Caco-2 (cell line): ENCODE data around the gene TMOD1. TPM values are rescaled to one million over a fixed set of nuclear protein-coding genes. Genes with fewer than 3 reads are reported as not detected.

Experiments
- BruUV-seq: library from RNA; stranded (reverse); fragments of 400-500 nt; replicated peaks from 2 replicates; lab custom pipeline; 2021; lab: Mats Ljungman, UMichigan
- CTCF ChIA-PET: fragments of 300-600 bp; sonication (Branson Sonifier 250); formaldehyde crosslinking; loops from one replicate; lab custom pipeline; 2022; ENCODE audit warnings: antibody characterized with exemption; lab: Charles Lee
- POLR2A ChIA-PET: fragments of 300-600 bp; sonication (Branson Sonifier 250); formaldehyde crosslinking; loops from one replicate; lab custom pipeline; 2022; ENCODE audit warnings: antibody characterized with exemption; lab: Charles Lee
- DNase-seq, 2 experiments: peaks; one replicate each; pipeline versions ENCODE4 v3.0.0 to v3.0.0-alpha.2; 2020 to 2022
- H3K27me3 ChIP-seq: replicated peaks from 2 replicates; pipeline ENCODE4 v1.6.0; 2011; ENCODE audit warnings: low read length; ENCODE audit not compliant: control insufficient read depth, insufficient read depth
- H3K36me3 ChIP-seq: 2 replicates; pipeline ENCODE4 v1.5.1; 2011; ENCODE audit warnings: low read length; ENCODE audit not compliant: control insufficient read depth, insufficient read depth
- H3K4me1 ChIP-seq: fragments of 250-450 bp; sonication (Bioruptor Pico); 2 replicates; pipeline ENCODE4 v1.5.1; 2020; ENCODE audit warnings: mild to moderate bottlenecking
- H3K4me3 ChIP-seq: 2 replicates; pipeline ENCODE4 v1.5.1; 2011; ENCODE audit warnings: low read depth, mild to moderate bottlenecking, control low read depth, low read length
- H3K9me3 ChIP-seq: fragments of 250-450 bp; sonication (Bioruptor Pico); 2 replicates; pipeline ENCODE4 v1.5.1; 2020; ENCODE audit warnings: mild to moderate bottlenecking, moderate library complexity
- H3K27ac Mint-ChIP-seq: one replicate; pipeline ENCODE4 v1.8.0; 2022; ENCODE audit warnings: mixed read lengths; ENCODE audit not compliant: unreplicated experiment
- H3K27me3 Mint-ChIP-seq: one replicate; pipeline ENCODE4 v1.8.0; 2022; ENCODE audit warnings: mixed read lengths; ENCODE audit not compliant: insufficient read depth, unreplicated experiment
- H3K36me3 Mint-ChIP-seq: one replicate; pipeline ENCODE4 v1.8.0; 2022; ENCODE audit warnings: mild to moderate bottlenecking, mixed read lengths; ENCODE audit not compliant: insufficient read depth, unreplicated experiment
- H3K4me1 Mint-ChIP-seq: one replicate; pipeline ENCODE4 v1.8.0; 2022; ENCODE audit warnings: low read depth, mixed read lengths; ENCODE audit not compliant: unreplicated experiment
- H3K4me3 Mint-ChIP-seq: one replicate; pipeline ENCODE4 v1.8.0; 2022; ENCODE audit warnings: mild to moderate bottlenecking, moderate library complexity, mixed read lengths; ENCODE audit not compliant: unreplicated experiment
- H3K9me3 Mint-ChIP-seq: one replicate; pipeline ENCODE4 v1.8.0; 2022; ENCODE audit warnings: mixed read lengths; ENCODE audit not compliant: unreplicated experiment
- intact Hi-C: fragments of 100-400 bp; cut with micrococcal nuclease; formaldehyde crosslinking; loops from one replicate; pipeline ENCODE4 v1.10.0; 2022; ENCODE audit not compliant: unreplicated experiment
- total RNA-seq: library from RNA; stranded (reverse); gene quantifications from 2 replicates; pipeline ENCODE4 v1.2.3, GENCODE V29; 2022
- TF ChIP-seq, protein P1 (sequence below), 2 experiments: fragments of 200-600 bp in 1 of 2; IDR thresholded peaks; 1 replicate in 1 of 2; 2 replicates in 1 of 2; pipeline versions ENCODE4 v1.5.1 to v1.8.0; 2011 to 2022; ENCODE audit warnings: antibody characterized with exemption in 1 of 2, control low read depth in 1 of 2, inconsistent platforms in 1 of 2, low read depth in 1 of 2, low read length in 1 of 2, mild to moderate bottlenecking in 1 of 2, moderate library complexity in 1 of 2; ENCODE audit not compliant: insufficient read depth in 1 of 2, severe bottlenecking in 1 of 2, unreplicated experiment in 1 of 2

The TMOD1 gene
- total RNA-seq, 1 experiment from 2014 or later: 1.1 TPM

DNA sequence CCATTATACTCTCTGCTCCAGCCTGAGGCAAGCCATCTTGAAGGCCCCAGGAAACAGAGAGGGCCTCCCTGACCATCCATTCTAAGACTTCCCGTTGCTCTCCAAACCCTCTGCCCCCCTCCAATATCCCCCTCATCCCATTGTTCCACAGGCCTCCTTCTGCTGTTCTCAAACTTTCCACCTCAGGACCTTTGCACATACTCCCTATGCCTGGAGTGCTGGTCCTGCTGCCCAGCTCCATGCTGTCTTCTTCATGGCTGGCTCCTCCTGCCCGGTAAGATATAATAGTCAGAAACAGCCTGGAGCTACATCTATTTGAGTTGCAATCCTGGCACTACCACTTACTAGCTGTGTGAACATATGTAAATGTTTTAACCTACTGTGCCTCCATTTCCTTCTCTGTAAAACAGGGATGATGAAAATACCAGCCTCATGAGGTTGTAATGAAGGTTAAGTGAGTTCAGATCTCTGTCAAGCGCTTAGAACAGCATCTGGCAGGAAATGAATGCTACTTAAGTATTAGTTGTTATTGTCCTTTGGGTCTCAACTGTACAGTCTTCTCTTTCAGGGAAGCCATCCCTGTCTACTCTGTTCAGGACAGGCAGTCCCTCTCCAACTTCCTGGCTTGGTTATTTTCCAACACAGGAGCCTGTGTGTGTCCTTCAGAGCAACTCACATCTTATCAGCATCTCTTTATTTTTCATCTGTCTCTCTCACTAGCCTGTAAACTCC lies 45.8 kb downstream of the TMOD1 start:
- ChIA-PET POLR2A (no interaction called here), CTCF (no interaction called here)
- Histone ChIP-seq H3K27me3 (no peaks in the 10 kb centered on the region), H3K4me3 (no peak overlapping the region), H3K36me3 (no peaks in the 10 kb centered on the region), H3K9me3 (no peaks in the 10 kb centered on the region), H3K4me1 (no peaks in the 10 kb centered on the region)
- Mint-ChIP-seq H3K4me1 (no peaks in the 10 kb centered on the region), H3K27me3 (peaks cover 2% of the 10 kb centered on the region), H3K27ac (no peak overlapping the region), H3K4me3 (no peak overlapping the region), H3K36me3 (no peaks in the 10 kb centered on the region), H3K9me3 (no peaks in the 10 kb centered on the region)
- intact Hi-C loops: no loop called here
- BruUV-seq: no TSS peak
- TF ChIP-seq, protein P1, sequence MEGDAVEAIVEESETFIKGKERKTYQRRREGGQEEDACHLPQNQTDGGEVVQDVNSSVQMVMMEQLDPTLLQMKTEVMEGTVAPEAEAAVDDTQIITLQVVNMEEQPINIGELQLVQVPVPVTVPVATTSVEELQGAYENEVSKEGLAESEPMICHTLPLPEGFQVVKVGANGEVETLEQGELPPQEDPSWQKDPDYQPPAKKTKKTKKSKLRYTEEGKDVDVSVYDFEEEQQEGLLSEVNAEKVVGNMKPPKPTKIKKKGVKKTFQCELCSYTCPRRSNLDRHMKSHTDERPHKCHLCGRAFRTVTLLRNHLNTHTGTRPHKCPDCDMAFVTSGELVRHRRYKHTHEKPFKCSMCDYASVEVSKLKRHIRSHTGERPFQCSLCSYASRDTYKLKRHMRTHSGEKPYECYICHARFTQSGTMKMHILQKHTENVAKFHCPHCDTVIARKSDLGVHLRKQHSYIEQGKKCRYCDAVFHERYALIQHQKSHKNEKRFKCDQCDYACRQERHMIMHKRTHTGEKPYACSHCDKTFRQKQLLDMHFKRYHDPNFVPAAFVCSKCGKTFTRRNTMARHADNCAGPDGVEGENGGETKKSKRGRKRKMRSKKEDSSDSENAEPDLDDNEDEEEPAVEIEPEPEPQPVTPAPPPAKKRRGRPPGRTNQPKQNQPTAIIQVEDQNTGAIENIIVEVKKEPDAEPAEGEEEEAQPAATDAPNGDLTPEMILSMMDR (IDR thresholded peaks at IDR 0.05; ENCODE audit: insufficient read depth in 1 of 2, low read depth in 1 of 2, low read length in 1 of 2, severe bottlenecking in 1 of 2, unreplicated experiment in 1 of 2): no peak
- no peak for DNase-seq

DNA sequence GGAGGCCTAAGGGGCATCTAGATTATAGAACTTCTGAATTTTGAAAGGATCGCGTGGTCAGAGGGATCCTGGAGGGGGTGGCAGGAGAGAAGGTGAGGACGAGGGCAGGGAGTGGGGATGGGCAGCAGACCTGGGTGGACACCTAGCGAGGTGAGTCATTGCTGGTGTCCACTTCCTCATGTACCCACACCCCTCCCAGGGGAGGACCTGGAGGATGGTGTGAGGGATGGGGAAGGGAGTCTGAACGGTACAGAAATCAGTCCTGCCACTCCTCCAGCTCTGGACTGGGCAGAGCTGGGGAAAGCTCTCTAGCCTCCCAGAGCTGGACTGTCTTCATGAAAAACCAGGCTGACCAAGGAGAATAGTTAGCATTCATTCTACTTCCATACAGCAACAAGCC lies 46.9 kb downstream of the TMOD1 start:
- intact Hi-C loops: no loop called here
- Mint-ChIP-seq H3K9me3 (no peaks in the 10 kb centered on the region), H3K27me3 (peaks cover 3% of the 10 kb centered on the region), H3K36me3 (no peaks in the 10 kb centered on the region), H3K4me3 (no peak overlapping the region), H3K4me1 (no peaks in the 10 kb centered on the region), H3K27ac (no peak overlapping the region)
- TF ChIP-seq, protein P1 (IDR thresholded peaks at IDR 0.05; ENCODE audit: insufficient read depth in 1 of 2, low read depth in 1 of 2, low read length in 1 of 2, severe bottlenecking in 1 of 2, unreplicated experiment in 1 of 2): no peak
- ChIA-PET CTCF (no interaction called here), POLR2A (no interaction called here)
- Histone ChIP-seq H3K27me3 (no peaks in the 10 kb centered on the region), H3K4me3 (no peak overlapping the region), H3K36me3 (no peaks in the 10 kb centered on the region), H3K4me1 (no peaks in the 10 kb centered on the region), H3K9me3 (no peaks in the 10 kb centered on the region)
- BruUV-seq: no TSS peak
- no peak for DNase-seq

DNA sequence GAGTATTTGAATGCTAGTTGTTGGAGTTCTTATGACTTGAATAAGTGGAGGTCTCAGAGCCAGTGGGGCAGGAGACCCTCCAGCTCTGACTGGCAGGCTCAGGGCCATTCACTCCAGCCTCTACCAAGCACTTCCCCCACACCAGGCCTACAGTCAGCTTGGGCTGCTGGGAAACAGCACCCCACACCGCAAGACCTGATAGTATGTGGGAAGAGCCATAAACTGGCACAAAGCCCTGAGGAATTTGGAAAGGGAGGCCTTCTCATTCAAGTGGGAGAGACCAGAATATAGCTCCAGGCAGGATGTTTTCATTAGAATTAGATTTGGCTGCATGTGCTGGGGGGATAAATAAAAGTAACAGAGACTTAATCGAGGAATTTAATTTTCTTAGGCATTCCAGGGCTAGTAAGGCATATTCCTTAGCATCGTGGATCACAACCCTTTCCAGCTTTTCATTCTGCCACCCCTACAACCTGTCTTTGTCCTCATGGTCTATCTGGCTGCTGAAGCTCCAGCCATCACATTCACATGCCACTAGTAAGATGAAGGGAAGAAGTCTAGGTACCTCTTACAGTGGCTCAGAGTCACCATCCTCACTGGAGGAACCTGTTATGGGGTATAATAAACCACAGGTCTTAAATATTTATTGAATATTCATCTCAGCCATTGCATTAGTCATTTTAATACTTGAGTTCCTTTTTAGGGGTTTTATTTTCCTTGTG lies 47.5 kb downstream of the TMOD1 start:
- TF ChIP-seq, protein P1 (IDR thresholded peaks at IDR 0.05; ENCODE audit: insufficient read depth in 1 of 2, low read depth in 1 of 2, low read length in 1 of 2, severe bottlenecking in 1 of 2, unreplicated experiment in 1 of 2): no peak
- Mint-ChIP-seq H3K4me3 (no peak overlapping the region), H3K27me3 (peaks cover 3% of the 10 kb centered on the region), H3K36me3 (no peaks in the 10 kb centered on the region), H3K27ac (no peak overlapping the region), H3K9me3 (no peaks in the 10 kb centered on the region), H3K4me1 (no peaks in the 10 kb centered on the region)
- Histone ChIP-seq H3K36me3 (no peaks in the 10 kb centered on the region), H3K4me3 (no peak overlapping the region), H3K9me3 (no peaks in the 10 kb centered on the region), H3K4me1 (no peaks in the 10 kb centered on the region), H3K27me3 (no peaks in the 10 kb centered on the region)
- intact Hi-C loops: no loop called here
- CTCF ChIA-PET: no interaction called here
- BruUV-seq: no TSS peak
- POLR2A ChIA-PET: no interaction called here
- DNase-seq: no peak
